HEK293 (cell line): ENCODE results near the gene DFFA.

Experiments
- CTCF ChIP-seq: fragments of 450-650 bp; formaldehyde crosslinking; IDR thresholded peaks from 2 replicates; pipeline ENCODE4 v1.5.1; 2016; ENCODE audit warnings: missing biosample characterization, missing genetic modification characterization
- GLI4 ChIP-seq: fragments of 450-650 bp; formaldehyde crosslinking; IDR thresholded peaks from 2 replicates; pipeline ENCODE4 v1.5.1; 2016; ENCODE audit warnings: missing biosample characterization, missing genetic modification characterization
- KLF1 ChIP-seq: fragments of 450-650 bp; formaldehyde crosslinking; IDR thresholded peaks from 2 replicates; pipeline ENCODE4 v1.5.1; 2016; ENCODE audit warnings: missing biosample characterization, missing genetic modification characterization
- MZF1 ChIP-seq: fragments of 450-650 bp; formaldehyde crosslinking; IDR thresholded peaks from 2 replicates; pipeline ENCODE4 v1.5.1; 2017; ENCODE audit warnings: missing biosample characterization, missing genetic modification characterization, borderline replicate concordance
- ZNF529 ChIP-seq: fragments of 450-650 bp; formaldehyde crosslinking; IDR thresholded peaks from 2 replicates; pipeline ENCODE4 v1.5.1; 2017; ENCODE audit warnings: missing genetic modification characterization, missing biosample characterization; ENCODE audit not compliant: insufficient replicate concordance
- ZNF704 ChIP-seq: fragments of 450-650 bp; formaldehyde crosslinking; IDR thresholded peaks from 2 replicates; pipeline ENCODE4 v1.5.1; 2016; ENCODE audit warnings: missing biosample characterization, missing genetic modification characterization
- ZNF76 ChIP-seq: fragments of 450-650 bp; formaldehyde crosslinking; IDR thresholded peaks from 2 replicates; pipeline ENCODE4; 2016; ENCODE audit warnings: low read depth, missing biosample characterization, missing genetic modification characterization, borderline replicate concordance
- ZNF777 ChIP-seq: fragments of 450-650 bp; formaldehyde crosslinking; IDR thresholded peaks from 2 replicates; pipeline ENCODE4 v1.5.1; 2017; ENCODE audit warnings: missing biosample characterization, missing genetic modification characterization, borderline replicate concordance
- TF ChIP-seq, protein P1 (sequence below): fragments of 450-650 bp; formaldehyde crosslinking; IDR thresholded peaks from 2 replicates; pipeline ENCODE4 v1.5.1; 2016; ENCODE audit warnings: missing biosample characterization, missing genetic modification characterization
- TF ChIP-seq, protein P2 (sequence below): fragments of 450-650 bp; formaldehyde crosslinking; IDR thresholded peaks from 2 replicates; pipeline ENCODE4 v1.5.1; 2017; ENCODE audit warnings: missing biosample characterization, missing genetic modification characterization
- TF ChIP-seq, protein P3 (sequence below): fragments of 450-650 bp; formaldehyde crosslinking; conservative IDR thresholded peaks from 2 replicates; pipeline ENCODE4 v1.5.1; 2016; ENCODE audit warnings: low read depth, missing biosample characterization, missing genetic modification characterization
- TF ChIP-seq, protein P4 (sequence below): fragments of 450-650 bp; formaldehyde crosslinking; IDR thresholded peaks from 2 replicates; pipeline ENCODE4 v1.5.1; 2016; ENCODE audit warnings: missing biosample characterization, missing genetic modification characterization

- TF ChIP-seq ZNF529 (tag by site-specific recombination) (no peak), CTCF (tag by site-specific recombination) (no peak), ZNF704 (tag by site-specific recombination) (no peak), ZNF76 (tag by site-specific recombination) (no peak), GLI4 (no peak), MZF1 (tag by site-specific recombination) (no peak), ZNF777 (tag by site-specific recombination) (no peak), KLF1 (tag by site-specific recombination) (no peak)
- TF ChIP-seq, protein P1, sequence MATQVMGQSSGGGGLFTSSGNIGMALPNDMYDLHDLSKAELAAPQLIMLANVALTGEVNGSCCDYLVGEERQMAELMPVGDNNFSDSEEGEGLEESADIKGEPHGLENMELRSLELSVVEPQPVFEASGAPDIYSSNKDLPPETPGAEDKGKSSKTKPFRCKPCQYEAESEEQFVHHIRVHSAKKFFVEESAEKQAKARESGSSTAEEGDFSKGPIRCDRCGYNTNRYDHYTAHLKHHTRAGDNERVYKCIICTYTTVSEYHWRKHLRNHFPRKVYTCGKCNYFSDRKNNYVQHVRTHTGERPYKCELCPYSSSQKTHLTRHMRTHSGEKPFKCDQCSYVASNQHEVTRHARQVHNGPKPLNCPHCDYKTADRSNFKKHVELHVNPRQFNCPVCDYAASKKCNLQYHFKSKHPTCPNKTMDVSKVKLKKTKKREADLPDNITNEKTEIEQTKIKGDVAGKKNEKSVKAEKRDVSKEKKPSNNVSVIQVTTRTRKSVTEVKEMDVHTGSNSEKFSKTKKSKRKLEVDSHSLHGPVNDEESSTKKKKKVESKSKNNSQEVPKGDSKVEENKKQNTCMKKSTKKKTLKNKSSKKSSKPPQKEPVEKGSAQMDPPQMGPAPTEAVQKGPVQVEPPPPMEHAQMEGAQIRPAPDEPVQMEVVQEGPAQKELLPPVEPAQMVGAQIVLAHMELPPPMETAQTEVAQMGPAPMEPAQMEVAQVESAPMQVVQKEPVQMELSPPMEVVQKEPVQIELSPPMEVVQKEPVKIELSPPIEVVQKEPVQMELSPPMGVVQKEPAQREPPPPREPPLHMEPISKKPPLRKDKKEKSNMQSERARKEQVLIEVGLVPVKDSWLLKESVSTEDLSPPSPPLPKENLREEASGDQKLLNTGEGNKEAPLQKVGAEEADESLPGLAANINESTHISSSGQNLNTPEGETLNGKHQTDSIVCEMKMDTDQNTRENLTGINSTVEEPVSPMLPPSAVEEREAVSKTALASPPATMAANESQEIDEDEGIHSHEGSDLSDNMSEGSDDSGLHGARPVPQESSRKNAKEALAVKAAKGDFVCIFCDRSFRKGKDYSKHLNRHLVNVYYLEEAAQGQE (tag by site-specific recombination), result no peak
- TF ChIP-seq, protein P2, sequence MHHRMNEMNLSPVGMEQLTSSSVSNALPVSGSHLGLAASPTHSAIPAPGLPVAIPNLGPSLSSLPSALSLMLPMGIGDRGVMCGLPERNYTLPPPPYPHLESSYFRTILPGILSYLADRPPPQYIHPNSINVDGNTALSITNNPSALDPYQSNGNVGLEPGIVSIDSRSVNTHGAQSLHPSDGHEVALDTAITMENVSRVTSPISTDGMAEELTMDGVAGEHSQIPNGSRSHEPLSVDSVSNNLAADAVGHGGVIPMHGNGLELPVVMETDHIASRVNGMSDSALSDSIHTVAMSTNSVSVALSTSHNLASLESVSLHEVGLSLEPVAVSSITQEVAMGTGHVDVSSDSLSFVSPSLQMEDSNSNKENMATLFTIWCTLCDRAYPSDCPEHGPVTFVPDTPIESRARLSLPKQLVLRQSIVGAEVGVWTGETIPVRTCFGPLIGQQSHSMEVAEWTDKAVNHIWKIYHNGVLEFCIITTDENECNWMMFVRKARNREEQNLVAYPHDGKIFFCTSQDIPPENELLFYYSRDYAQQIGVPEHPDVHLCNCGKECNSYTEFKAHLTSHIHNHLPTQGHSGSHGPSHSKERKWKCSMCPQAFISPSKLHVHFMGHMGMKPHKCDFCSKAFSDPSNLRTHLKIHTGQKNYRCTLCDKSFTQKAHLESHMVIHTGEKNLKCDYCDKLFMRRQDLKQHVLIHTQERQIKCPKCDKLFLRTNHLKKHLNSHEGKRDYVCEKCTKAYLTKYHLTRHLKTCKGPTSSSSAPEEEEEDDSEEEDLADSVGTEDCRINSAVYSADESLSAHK (tag by site-specific recombination), result no peak
- TF ChIP-seq, protein P3, sequence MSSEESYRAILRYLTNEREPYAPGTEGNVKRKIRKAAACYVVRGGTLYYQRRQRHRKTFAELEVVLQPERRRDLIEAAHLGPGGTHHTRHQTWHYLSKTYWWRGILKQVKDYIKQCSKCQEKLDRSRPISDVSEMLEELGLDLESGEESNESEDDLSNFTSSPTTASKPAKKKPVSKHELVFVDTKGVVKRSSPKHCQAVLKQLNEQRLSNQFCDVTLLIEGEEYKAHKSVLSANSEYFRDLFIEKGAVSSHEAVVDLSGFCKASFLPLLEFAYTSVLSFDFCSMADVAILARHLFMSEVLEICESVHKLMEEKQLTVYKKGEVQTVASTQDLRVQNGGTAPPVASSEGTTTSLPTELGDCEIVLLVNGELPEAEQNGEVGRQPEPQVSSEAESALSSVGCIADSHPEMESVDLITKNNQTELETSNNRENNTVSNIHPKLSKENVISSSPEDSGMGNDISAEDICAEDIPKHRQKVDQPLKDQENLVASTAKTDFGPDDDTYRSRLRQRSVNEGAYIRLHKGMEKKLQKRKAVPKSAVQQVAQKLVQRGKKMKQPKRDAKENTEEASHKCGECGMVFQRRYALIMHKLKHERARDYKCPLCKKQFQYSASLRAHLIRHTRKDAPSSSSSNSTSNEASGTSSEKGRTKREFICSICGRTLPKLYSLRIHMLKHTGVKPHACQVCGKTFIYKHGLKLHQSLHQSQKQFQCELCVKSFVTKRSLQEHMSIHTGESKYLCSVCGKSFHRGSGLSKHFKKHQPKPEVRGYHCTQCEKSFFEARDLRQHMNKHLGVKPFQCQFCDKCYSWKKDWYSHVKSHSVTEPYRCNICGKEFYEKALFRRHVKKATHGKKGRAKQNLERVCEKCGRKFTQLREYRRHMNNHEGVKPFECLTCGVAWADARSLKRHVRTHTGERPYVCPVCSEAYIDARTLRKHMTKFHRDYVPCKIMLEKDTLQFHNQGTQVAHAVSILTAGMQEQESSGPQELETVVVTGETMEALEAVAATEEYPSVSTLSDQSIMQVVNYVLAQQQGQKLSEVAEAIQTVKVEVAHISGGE (tag by site-specific recombination), result no peak
- TF ChIP-seq, protein P4, sequence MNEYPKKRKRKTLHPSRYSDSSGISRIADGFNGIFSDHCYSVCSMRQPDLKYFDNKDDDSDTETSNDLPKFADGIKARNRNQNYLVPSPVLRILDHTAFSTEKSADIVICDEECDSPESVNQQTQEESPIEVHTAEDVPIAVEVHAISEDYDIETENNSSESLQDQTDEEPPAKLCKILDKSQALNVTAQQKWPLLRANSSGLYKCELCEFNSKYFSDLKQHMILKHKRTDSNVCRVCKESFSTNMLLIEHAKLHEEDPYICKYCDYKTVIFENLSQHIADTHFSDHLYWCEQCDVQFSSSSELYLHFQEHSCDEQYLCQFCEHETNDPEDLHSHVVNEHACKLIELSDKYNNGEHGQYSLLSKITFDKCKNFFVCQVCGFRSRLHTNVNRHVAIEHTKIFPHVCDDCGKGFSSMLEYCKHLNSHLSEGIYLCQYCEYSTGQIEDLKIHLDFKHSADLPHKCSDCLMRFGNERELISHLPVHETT (tag by site-specific recombination), result no peak
Measured at GRCh38 chr1:10440794-10441193, 31.5 kb downstream of the DFFA start.
